Measurements from ENCODE around the gene MAP1B.
"Not testable (repeated sequence)": the region's sequence is repeated elsewhere in the genome, so short reads cannot be mapped to it uniquely, and the experiment has no call there.

Gene MAP1B

DNA sequence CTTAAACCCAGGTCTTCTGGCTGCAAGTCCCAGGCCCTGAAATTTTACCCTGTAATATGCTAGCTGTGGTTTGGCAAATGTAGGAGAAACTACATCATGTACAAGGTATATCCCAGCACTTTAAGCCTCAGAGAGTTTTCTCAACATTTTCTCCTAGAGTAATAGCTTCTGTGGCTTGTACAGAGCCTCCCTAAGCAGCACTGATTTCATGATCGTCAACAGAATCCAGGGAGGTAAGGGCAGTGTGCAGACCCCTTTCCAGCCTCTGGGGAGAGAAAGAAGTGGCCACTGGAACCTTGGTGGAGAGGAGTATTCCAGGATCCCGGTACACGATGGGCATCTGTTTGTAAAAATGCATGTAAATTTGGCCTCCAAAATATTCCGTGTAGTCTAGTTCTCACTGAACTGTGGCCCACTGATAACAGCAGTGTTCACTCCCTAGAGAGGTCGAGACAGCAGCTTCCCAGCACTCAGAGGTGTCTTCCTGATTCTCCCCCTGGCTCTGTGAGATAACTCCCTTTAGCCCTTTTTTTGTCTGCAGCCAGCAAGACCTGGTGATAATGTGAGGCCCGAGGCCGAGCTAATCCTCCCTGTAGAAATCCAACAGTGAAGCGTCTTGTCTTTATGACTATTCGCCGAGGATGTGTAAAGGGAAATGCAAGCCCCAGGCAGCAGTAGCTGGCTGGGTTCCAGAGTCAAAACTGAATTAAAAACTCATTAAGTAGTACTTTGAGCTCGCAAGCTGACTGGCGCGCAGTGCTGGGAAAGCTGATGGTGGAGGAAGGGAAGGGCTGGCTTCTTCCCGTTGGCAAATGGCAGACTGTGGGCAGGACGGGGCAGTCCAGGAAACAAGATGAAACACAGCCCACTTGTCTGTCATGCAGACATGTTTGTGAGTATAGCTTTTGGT lies 59.0 kb downstream of the MAP1B start:
- peak; percentile 80 to 90 for DNase-seq

DNA sequence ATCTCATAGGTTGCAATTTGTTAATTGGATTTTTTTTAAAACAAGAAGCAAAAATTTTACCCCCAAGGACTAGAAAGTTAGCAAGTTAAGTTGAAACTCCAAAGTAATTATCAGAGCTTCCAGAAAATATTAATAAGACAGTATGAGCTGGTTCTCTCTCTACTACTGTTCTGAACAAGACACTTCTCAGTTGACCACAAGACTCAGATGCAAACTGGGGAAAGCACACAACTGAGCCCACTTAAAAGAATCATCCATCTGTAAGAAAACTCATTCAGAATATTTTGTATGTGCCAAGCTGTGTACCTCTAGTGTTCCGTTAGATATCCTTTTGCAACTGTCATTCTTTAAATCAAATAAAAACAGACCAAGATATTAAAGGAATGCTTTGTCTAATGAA lies 60.0 kb downstream of the MAP1B start:
- DNase-seq: no peak

GRCh38 chr5:72167804-72168203 lies 60.5 kb downstream of the MAP1B start:
- DNase-seq: no peak

DNA sequence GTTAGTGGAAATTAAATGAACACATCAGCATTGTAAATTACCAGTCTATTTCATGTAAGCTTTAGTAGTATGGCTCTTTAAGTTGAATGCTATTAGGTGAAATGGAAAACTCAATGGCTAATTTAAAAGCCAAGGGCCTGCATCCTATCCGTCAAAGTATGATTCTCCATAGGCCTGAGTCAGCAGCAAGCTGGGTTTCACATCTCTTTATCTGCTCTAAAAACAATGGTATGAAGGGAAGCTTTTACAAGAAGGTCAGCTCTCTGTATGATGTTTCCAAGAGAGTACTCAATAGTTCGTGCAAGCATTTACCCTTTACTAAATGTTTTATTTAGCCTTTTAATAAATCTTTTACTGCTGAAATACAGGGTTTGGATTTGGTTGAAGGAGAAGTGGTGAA lies 62.8 kb downstream of the MAP1B start:
- no peak for DNase-seq

- DNase-seq: not testable (repeated sequence)
Observed at GRCh38 chr5:72171181-72171580, 63.9 kb downstream of the MAP1B start.

DNA sequence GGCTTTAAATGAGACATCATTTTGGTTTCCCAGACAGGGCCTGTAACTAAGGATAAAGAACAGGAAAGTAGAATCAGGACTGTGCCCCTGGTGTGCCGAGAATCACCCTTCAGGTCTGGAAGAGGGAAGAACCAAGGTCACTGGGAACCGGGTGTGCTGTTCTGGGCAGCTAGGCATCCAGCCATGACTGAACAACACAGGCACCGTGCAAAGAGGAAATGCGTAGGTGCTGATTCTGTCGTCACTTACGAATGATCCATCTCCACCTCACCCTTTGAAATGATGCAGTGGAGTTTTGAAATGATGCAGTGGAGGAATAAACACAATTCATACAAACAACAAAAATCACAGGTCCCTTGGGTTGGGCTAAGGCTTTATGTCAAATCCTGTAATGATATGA lies 64.4 kb downstream of the MAP1B start:
- no peak for DNase-seq

DNA sequence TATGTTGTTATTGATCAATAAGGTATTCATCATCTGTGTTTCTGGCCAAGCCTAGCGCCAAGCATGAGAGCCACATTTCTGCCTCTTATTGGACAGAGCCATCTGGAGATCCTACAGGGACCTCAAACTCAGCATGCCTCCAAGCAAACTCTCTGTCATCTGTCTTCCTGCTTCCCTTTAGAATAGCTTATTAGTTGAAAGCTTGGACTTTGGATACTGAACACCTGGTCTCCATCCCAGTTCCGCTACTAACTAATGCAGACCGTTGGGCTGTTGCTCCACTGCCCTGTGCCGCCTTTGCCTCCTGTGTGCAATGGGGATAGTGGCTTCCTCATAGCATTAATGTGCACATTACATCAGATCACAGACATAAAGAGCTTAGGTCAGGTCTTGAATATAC lies 65.5 kb downstream of the MAP1B start:
- no peak for DNase-seq

DNA sequence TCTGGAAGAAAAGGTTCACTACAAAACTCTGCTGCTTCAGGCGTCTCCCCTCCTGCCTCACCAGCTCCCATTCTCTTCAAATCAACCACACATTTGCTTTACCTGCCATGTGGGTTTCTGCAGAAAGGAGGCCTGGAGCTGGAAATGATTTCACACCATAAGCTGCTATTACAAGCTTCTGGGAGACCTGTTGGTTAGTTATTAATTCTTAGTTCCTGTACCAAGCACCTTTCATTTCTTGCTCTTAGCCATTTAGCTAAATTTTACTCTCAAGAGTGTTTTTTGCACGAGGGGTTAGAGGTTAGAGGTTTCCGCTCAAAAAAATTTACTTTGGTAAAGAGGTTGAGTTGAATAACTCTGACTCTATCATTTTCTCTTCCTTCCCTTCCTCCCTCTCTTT lies 70.3 kb downstream of the MAP1B start:
- no peak for DNase-seq

- no peak for DNase-seq
Observed at GRCh38 chr5:72179028-72179815, 71.9 kb downstream of the MAP1B start.

- DNase-seq: no peak
Observed at GRCh38 chr5:72179816-72180440, 72.7 kb downstream of the MAP1B start.

GRCh38 chr5:72180925-72181324 lies 73.7 kb downstream of the MAP1B start:
- DNase-seq: no peak

GRCh38 chr5:72182686-72183085 lies 75.4 kb downstream of the MAP1B start:
- no peak for DNase-seq

GRCh38 chr5:72183101-72183520 lies 75.8 kb downstream of the MAP1B start:
- no peak for DNase-seq

- DNase-seq: peak in 1 of 2 experiments; percentile 26
Observed at GRCh38 chr5:72184408-72184807, 77.1 kb downstream of the MAP1B start.

GRCh38 chr5:72185496-72186329 lies 78.4 kb downstream of the MAP1B start:
- DNase-seq: peak in 1 of 2 experiments; percentile 41

DNA sequence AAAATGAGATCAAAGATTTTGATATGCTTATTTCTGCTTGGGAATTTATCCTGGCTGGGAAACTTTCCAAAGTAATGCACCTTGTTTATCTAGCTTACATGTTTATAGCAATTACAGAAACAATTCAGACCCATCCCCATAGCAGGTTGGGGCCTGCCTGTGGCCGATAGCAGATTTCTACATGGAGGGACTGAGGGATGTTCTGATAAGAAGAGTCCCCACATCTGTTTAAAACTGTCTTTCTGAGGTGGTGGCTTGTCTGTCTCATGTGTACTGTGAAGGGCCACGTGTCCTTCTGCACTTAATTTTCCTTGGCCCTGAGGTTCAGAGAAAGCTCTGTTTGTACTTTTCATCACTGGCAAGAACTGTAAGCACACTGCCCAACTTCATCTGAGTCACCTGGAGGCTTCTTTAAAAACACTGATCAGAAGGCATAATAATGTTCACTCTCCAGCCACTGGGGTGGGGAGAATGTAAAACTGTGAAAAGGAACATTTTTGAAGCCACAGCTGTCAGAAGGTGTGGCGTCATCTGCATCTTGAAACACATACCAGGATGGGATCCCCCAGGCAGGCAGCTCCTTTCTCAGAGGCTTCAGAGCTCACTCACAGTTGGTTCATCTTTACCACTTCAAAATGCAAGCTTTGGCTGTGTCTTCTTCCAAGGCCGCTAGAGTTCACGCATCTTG lies 80.3 kb downstream of the MAP1B start:
- DNase-seq: no peak

GRCh38 chr5:72188166-72188565 lies 80.9 kb downstream of the MAP1B start:
- no peak for DNase-seq

DNA sequence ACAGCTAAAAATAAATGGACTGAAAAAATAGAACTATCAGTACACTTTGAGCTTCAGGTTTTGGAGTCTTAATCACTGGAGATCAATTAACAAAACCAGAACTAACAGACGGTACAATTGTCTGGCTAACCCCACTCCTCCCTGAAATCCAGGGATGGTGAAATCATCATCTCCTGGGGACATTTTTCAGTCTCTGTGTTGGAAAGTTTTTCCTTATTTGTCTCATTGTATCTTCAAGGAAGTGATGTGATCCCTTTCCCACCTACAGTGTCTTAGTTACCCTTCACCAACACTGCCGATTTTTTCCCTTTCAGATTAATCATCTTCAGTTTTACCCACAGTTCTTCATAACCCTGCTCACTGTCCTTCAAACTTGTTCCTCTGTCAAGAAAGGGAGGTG lies 81.9 kb downstream of the MAP1B start:
- DNase-seq: no peak

GRCh38 chr5:72191404-72191803 lies 84.1 kb downstream of the MAP1B start:
- no peak for DNase-seq

GRCh38 chr5:72194846-72195245 lies 87.6 kb downstream of the MAP1B start:
- no peak for DNase-seq

GRCh38 chr5:72195581-72195980 lies 88.3 kb downstream of the MAP1B start:
- DNase-seq: no peak

DNA sequence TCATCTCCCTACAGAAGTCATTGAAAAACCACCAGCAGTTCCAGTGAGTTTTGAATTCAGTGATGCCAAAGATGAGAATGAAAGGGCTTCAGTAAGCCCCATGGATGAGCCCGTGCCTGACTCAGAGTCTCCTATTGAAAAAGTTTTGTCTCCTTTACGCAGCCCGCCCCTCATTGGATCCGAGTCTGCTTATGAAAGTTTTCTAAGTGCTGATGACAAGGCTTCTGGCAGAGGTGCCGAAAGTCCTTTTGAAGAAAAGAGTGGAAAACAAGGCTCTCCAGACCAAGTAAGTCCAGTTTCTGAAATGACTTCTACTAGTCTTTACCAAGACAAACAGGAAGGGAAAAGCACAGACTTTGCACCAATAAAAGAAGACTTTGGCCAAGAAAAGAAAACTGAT lies 90.1 kb downstream of the MAP1B start:
- DNase-seq: no peak

All from NCI-H2081 (cell line).